ENCODE results near the gene ZNF385D. TPM values are rescaled to one million over a fixed set of nuclear protein-coding genes. Genes with fewer than 3 reads are reported as not detected.

ZNF385D gene
- total RNA-seq, 1 donor from 2014 or later = not detected

DNA sequence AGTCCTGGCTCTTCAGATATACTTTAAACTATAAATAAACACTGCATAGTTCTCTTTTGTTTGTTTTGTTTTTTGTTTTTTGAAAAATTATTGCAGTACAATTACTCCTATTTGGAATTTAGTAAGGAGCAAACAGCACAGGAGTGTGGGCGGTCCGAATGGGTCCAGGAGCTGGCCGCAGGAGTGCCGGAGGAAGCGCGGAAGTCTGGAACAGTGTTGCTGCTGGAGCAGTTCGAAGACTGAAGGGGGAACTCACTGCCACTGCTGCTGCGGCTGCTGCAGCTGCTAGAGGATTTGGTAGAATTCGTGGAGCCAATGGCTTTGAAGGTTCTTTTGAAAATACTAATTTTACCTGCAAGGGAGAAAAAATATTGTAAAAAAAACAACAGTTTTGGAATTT, 329.9 kb downstream of the ZNF385D start:
- DNase-seq (no peak), ATAC-seq (ENCODE audit: low read depth) (no peak)
- no peaks in the 10 kb centered on the region for H3K36me3 Mint-ChIP-seq (ENCODE audit: low read depth)
- H3K27me3 Mint-ChIP-seq = no peaks in the 10 kb centered on the region
- TF ChIP-seq, protein P1, sequence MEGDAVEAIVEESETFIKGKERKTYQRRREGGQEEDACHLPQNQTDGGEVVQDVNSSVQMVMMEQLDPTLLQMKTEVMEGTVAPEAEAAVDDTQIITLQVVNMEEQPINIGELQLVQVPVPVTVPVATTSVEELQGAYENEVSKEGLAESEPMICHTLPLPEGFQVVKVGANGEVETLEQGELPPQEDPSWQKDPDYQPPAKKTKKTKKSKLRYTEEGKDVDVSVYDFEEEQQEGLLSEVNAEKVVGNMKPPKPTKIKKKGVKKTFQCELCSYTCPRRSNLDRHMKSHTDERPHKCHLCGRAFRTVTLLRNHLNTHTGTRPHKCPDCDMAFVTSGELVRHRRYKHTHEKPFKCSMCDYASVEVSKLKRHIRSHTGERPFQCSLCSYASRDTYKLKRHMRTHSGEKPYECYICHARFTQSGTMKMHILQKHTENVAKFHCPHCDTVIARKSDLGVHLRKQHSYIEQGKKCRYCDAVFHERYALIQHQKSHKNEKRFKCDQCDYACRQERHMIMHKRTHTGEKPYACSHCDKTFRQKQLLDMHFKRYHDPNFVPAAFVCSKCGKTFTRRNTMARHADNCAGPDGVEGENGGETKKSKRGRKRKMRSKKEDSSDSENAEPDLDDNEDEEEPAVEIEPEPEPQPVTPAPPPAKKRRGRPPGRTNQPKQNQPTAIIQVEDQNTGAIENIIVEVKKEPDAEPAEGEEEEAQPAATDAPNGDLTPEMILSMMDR (IDR thresholded peaks at IDR 0.05) = no peak
- CTCF ChIA-PET = no interaction called here
- H3K27ac Mint-ChIP-seq = no peak overlapping the region
- H3K4me1 Mint-ChIP-seq = no peaks in the 10 kb centered on the region
- intact Hi-C loops (cut with micrococcal nuclease) = no loop called here
- POLR2A ChIA-PET = no interaction called here
- H3K9me3 Mint-ChIP-seq = no peaks in the 10 kb centered on the region
- H3K4me3 Mint-ChIP-seq = no peak overlapping the region

DNA sequence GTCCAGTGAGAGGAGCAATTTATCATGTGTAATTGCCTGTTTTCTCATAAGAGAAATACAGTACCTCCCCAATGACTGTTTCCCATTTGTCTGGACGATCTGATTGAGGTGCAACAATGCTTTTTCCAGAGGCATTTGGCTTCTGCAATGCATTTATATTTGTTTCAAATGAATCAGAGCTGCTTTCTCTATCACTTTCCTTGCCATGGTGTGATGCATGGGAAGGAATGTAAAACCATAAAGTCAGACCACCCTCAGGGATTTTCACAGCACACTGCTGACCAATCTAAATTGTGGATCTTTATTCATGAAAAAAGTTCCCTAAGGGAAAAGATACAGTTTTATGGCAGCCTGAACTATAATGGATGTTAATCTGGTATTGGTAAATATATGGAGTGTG, 333.0 kb downstream of the ZNF385D start:
- ATAC-seq (ENCODE audit: low read depth) (no peak), DNase-seq (no peak)
- Mint-ChIP-seq H3K9me3 (peaks cover 1% of the 10 kb centered on the region), H3K4me3 (no peak overlapping the region), H3K27ac (no peak overlapping the region), H3K36me3 (ENCODE audit: low read depth) (no peaks in the 10 kb centered on the region), H3K4me1 (no peaks in the 10 kb centered on the region), H3K27me3 (no peaks in the 10 kb centered on the region)
- ChIA-PET POLR2A (no interaction called here), CTCF (no interaction called here)
- TF ChIP-seq, protein P1 (IDR thresholded peaks at IDR 0.05) = no peak
- intact Hi-C loops (cut with micrococcal nuclease) = no loop called here

DNA sequence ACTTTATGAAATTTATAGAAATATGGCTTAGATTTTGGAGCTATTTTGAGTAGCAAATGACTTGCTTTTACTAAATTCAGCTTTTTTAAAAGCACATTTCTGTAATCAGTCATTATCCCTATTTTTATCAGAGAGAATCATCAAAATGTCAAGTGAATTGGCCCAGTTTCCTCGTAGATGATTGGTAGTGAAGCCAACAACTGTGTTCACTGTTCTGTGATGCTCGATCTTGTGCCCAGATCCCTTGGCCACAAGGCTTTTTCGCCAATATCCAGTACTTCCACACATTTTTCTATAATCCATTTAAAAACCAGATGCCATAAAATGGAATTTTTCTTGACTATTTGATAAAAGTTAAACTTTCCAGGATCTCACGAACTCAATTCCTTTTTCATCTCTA, 336.5 kb downstream of the ZNF385D start:
- H3K27ac Mint-ChIP-seq = no peak overlapping the region

DNA sequence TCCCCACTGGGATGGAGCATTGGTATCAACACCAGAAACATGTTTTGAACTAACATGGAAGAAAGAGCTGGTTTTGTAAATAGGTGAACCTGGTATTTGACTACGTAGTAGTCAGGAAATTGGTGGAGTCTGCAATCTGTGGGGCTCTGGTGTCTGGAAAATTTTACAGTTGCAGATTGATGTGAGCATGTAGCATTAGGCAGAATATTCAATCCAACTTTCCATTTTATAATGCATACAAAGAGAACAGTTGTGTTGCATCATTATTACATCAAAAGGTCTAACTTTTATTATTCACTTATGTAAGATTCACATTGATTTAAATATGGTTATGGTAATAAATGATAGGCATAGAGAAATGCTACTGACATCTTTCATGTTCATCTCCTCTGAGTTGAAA, 340.0 kb downstream of the ZNF385D start:
- intact Hi-C loops (cut with micrococcal nuclease) = no loop called here
- POLR2A ChIA-PET = no interaction called here
- CTCF ChIA-PET = no interaction called here
- no peak overlapping the region for H3K4me3 Mint-ChIP-seq
- H3K27me3 Mint-ChIP-seq = no peaks in the 10 kb centered on the region
- H3K27ac Mint-ChIP-seq = no peak overlapping the region
- no peak for ATAC-seq (ENCODE audit: low read depth)
- no peak for DNase-seq
- no peaks in the 10 kb centered on the region for H3K4me1 Mint-ChIP-seq
- H3K36me3 Mint-ChIP-seq (ENCODE audit: low read depth) = no peaks in the 10 kb centered on the region
- TF ChIP-seq, protein P1 (IDR thresholded peaks at IDR 0.05) = no peak
- peaks cover 8% of the 10 kb centered on the region for H3K9me3 Mint-ChIP-seq

More for the DNA sequence above, 336.5 kb downstream of the ZNF385D start:
- DNase-seq (no peak), ATAC-seq (ENCODE audit: low read depth) (no peak)
- CTCF ChIA-PET = no interaction called here
- Mint-ChIP-seq H3K36me3 (ENCODE audit: low read depth) (no peaks in the 10 kb centered on the region), H3K9me3 (peaks cover 1% of the 10 kb centered on the region), H3K4me3 (no peak overlapping the region), H3K27me3 (no peaks in the 10 kb centered on the region), H3K4me1 (no peaks in the 10 kb centered on the region)
- intact Hi-C loops (cut with micrococcal nuclease) = no loop called here
- TF ChIP-seq, protein P1 (IDR thresholded peaks at IDR 0.05) = no peak
- POLR2A ChIA-PET = no interaction called here

DNA sequence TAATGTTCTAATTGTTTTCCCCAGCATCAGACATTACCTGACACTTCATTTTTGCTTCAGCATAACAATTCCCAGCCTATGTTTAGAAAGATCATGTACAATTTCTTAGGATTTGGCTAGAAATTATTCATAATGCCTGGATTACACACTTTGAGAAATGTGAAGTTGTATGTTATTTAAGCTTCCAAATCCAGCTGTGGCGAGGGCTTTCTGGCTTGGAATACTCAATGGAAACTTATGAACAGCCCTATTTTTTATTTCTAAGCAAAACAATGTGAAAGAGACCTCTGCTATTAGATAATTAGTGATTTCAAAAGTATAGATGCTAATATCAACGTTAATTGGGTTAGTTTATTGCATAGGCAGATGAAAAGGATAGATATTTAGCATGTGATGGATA, 341.6 kb downstream of the ZNF385D start:
- Mint-ChIP-seq H3K27me3 (no peaks in the 10 kb centered on the region), H3K36me3 (ENCODE audit: low read depth) (no peaks in the 10 kb centered on the region), H3K4me1 (no peaks in the 10 kb centered on the region), H3K4me3 (no peak overlapping the region), H3K9me3 (peaks cover 13% of the 10 kb centered on the region), H3K27ac (no peak overlapping the region)
- DNase-seq (no peak), ATAC-seq (ENCODE audit: low read depth) (no peak)
- intact Hi-C loops (cut with micrococcal nuclease) = no loop called here
- CTCF ChIA-PET = no interaction called here
- TF ChIP-seq, protein P1 (IDR thresholded peaks at IDR 0.05) = no peak
- POLR2A ChIA-PET = no interaction called here

Data from activated B cell treated with CpG ODN at 0.5 μM for 24 hours (primary cell).